GM18526 (cell line): Measurements from ENCODE around the gene EIF2B4.

Experiments used
- POLR2A ChIP-seq: IDR thresholded peaks from 3 replicates; pipeline ENCODE4 v1.6.1; 2011; ENCODE audit not compliant: insufficient read length; ENCODE audit errors: extremely low read depth

The EIF2B4 gene

DNA sequence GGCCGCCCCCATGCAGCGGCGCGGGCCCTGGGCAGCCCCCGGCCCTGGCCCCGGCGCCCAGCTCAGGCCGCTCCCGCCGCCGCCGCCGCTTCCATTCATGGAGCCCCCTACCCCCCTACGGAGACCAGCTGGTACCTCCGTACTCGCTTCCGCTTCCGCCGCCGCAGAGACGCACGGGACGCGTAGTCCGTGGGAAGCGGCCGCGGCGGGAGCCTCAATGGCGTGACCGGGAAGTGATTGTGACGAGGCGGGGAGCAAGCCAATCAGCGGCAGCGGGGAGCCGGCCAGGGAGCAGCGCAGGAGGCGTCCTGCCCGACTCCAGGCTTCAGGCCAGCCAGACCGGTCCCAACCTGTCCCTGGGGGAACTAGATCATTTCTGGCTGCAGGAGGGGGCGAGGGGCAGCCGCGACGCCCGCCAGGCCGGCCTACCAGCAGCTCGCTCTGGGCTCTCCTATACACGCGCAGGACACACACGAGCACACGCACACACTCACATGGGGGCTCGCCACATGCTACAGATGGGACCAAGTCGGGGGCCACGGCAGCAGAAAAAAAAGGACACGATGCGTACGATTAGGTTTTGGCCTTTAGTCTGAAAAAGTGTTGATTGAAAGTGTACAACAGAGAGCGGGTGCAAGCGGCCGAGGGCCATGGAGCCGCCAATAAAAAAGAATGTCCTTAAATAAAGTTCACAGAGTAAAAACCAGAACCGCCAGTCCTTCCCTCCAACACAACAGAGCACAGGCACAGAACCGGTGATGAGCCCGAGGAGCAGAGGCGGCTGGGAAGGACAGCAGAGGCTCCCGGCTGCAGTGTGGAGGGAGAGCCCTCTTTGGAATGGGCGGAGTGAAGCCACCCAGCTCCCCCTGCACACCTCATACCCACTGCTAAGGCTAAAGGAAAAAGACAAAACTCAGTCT is 10.7 kb upstream of the EIF2B4 start, which contains the start of gene ZNF513:
TSS of gene ZNF513 (minus strand) at position 109 of the 920 bp plus-strand sequence. CDS start 208 bp downstream, outside the sequence.
- peak; percentile 60 for TF ChIP-seq POLR2A

DNA sequence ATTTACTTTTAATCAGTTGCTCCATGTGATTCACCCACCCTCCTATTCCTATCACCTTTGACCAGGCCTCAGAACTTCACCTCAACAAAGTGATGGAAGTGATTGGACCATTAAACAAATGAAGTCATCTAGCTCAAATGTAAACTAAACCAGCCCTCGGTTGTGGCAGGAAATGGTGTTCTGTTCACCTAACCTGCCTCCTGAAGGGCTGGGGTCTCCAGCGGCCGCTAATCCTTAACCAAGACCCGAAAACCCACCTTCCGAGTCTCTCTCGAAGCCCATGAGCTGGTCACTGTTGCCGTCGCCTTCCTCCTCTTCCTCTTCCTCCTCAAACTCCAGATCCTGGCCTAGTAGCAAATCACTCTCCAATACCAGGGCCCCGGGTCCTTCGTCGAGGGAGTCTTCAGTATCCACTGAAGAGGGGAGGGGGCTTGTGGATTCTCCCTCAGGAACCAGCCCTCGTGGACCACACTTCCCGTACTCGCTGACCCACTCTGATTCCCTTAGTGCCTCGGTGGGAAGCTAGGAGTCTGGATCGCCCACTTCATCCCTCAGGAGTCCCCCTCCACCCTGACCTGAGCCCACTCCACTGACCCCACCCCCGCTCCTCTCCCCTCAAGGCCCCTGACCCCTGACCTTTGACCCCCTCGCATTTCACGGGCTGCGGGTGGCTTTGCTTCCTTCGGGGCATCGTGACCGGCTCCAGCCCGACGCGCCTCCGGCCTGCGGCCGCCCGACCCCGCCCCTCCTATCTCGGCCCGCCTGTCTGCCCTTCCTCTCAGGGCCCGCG is 9.9 kb upstream of the EIF2B4 start:
- no peak for TF ChIP-seq POLR2A

DNA sequence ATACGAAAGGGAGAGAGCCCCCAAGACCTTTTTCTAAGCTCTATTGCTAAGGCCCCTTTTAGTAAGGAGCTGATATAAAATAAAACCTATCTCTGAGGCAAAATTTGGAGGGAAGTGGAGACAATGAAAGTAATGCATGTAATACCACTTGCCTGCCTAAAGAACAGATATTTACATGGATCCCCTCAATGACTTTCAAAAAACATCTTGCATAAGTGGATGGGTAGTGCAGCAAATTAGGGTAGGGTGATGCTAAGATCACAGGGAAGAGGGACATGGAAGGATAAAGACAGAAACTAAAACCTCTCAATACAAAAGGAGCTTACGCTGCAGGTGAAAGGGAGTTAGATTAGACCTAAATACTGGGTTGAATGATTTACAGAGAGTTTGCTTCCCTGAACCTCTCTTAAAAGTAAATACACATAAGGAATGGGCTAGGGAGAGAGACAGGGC is 9.3 kb upstream of the EIF2B4 start:
- TF ChIP-seq POLR2A, result no peak

GRCh38 chr2:27378809-27379290 is 8.7 kb upstream of the EIF2B4 start:
- no peak for TF ChIP-seq POLR2A

DNA sequence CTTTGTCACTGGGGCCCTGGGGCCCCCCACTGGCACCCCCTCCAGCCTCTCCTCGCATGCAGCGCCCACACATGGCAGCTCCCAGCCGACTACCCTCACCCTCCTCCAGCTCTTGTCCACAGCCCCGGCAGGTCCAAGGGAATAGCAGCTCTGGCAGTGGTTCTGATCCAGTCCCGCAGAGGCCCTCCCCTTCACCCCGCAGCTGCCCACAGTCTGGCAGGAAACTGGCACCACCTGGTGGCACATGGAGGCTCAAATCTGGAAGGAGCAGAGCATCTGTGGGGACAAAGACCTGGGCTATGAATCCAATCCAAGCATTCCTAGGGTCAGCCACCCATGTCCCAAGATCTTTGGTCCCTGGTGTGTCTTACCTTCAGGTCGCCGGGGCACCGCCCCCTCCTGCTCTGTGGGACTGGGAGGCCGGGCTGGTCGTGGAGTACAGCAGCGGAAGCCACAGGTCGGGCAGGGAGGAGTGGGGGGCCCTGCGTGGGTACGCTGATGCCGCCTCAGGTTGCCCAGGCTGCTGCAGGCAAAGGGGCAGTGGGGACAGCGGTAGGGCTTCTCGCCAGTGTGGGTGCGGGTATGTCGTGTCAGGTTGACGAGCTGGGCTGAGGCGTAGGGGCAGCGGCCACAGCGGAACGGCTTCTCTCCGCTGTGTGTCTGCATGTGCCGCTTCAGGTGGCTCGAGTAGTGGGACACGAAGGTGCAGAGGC is 8.1 kb upstream of the EIF2B4 start:
- TF ChIP-seq POLR2A, result no peak

- TF ChIP-seq POLR2A, result no peak
Observed at GRCh38 chr2:27377618-27378095, 7.5 kb upstream of the EIF2B4 start.

GRCh38 chr2:27376866-27377617 is 6.9 kb upstream of the EIF2B4 start:
- no peak for TF ChIP-seq POLR2A

DNA sequence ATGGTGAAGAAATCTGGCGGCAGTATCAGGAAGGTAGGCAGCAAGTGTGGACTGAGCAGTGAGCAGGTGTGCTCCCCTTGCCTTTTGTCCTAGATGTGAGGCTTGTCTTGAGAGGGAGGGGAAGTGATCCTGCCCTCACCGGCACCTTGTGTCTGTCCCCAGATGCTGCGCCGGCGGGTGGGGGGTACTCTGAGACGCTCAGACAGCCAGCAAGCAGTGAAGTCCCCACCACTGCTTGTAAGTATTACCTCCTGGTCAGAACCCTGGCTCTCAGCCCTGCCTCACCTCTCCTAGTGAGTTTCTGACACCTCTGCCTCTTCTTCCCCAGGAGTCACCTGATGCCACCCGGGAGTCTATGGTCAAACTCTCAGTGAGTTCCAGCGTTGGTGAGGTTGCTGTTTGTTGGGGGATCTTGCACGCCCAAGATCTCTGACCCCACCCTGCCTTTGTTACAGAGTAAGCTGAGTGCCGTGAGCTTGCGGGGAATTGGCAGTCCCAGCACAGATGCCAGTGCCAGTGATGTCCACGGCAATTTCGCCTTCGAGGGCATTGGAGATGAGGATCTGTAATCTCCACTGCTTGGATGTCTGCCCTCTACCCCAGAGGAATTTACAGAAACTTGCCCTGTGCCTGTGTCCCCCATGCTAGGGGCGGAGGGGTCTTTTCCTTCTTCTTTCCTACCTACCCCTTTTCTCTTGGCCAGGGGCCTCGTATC is 6.2 kb upstream of the EIF2B4 start:
- peak; percentile 6 for TF ChIP-seq POLR2A

DNA sequence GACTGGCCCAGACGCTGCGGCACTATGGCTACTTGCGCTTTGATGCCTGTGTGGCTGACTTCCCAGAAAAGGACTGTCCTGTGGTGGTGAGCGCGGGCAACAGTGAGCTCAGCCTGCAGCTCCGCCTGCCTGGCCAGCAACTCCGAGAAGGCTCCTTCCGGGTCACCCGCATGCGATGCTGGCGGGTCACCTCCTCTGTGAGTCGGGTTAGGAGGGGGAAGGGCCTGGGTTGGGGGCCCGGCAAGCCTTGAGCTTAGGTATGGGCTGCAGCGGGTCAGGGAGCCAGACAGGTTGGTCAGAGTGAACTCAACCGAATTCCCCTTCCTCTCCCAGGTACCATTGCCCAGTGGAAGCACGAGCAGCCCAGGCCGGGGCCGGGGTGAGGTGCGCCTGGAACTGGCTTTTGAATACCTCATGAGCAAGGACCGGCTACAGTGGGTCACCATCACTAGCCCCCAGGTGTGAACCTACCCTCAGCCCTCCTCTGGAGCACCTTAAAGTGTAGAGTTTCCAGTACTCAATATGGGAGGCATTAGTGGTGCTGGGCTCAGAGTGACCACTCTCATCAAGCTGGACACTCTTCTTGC is 5.5 kb upstream of the EIF2B4 start:
- peak; percentile 22 for TF ChIP-seq POLR2A

- TF ChIP-seq POLR2A, result no peak
Observed at GRCh38 chr2:27373567-27373966, 3.4 kb upstream of the EIF2B4 start.

- TF ChIP-seq POLR2A, result no peak
Observed at GRCh38 chr2:27372937-27373336, 2.8 kb upstream of the EIF2B4 start.

DNA sequence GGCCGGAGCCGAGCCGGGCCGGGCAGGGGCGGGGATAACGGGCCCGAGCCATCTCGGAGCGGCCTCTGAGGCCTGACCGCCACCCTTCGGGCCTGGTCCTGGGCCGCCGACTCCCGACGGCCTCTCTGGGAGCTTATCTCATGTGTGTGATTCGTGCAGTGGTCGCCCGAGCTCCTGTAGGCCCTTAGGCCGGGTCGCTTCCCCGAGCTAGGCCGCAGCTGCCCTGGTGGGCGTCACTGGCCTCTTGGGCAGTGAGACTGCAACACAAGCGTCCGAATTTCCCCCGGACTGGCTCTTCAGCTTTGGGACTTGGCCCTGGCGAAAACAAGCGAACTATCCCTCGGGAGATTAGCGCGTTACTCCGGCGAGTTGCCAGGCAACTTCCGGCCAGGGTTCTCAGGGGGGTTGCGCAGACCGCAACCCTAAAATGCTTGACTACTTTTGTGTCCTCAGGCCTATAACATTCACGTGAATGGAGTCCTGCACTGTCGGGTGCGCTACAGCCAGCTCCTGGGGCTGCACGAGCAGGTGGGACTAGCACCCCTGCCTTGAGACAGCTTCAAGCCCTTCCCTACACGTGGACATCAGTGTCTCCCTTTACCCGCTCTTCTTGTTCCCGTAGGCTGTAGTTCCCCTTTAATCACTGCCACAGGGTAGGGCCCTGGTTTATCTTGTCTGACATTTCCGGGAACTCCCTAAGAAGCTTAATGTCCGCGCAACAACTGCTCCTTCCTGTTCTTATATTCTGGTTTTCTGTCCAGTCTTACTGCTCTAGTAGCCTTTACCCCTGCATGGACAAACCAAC is 880 bp upstream of the EIF2B4 start:
- TF ChIP-seq POLR2A, result no peak
